ENCODE data around the gene GOSR1. TPM values are rescaled to one million over a fixed set of nuclear protein-coding genes. Genes with fewer than 3 reads are reported as not detected.
"Not testable (repeated sequence)": the region's sequence is repeated elsewhere in the genome, so short reads cannot be mapped to it uniquely, and the experiment has no call there.

Gene GOSR1
- total RNA-seq, 1 donor from 2014 or later, result 59.9 TPM

- no peak for ATAC-seq (ENCODE audit: low read depth)
- TF ChIP-seq CTCF (IDR thresholded peaks at IDR 0.05), result no peak
- H3K9me3 Mint-ChIP-seq, result no peaks in the 10 kb centered on the region
- intact Hi-C loops (cut with micrococcal nuclease), result no loop called here
- no peaks in the 10 kb centered on the region for H3K27me3 Mint-ChIP-seq
- no peaks in the 10 kb centered on the region for H3K4me1 Mint-ChIP-seq
- H3K4me3 Mint-ChIP-seq, result no peak overlapping the region
- DNase-seq, result no peak
- peaks cover 13% of the 10 kb centered on the region for H3K36me3 Mint-ChIP-seq (ENCODE audit: low read depth)
- POLR2A ChIA-PET, result no interaction called here
- no peak overlapping the region for H3K27ac Mint-ChIP-seq
- CTCF ChIA-PET, result no interaction called here
Measured at GRCh38 chr17:30443721-30444120, 33.5 kb upstream of the GOSR1 start.

- POLR2A ChIA-PET; intact Hi-C loops (cut with micrococcal nuclease); DNase-seq; H3K4me3 Mint-ChIP-seq; H3K9me3 Mint-ChIP-seq; H3K27ac Mint-ChIP-seq; H3K27me3 Mint-ChIP-seq; H3K4me1 Mint-ChIP-seq; CTCF ChIA-PET; ATAC-seq (ENCODE audit: low read depth): not testable (repeated sequence)
- peaks cover 18% of the 10 kb centered on the region for H3K36me3 Mint-ChIP-seq (ENCODE audit: low read depth)
Measured at GRCh38 chr17:30446640-30447039, 30.6 kb upstream of the GOSR1 start.

- Mint-ChIP-seq H3K9me3 (peaks cover 4% of the 10 kb centered on the region), H3K27ac (no peak overlapping the region), H3K36me3 (ENCODE audit: low read depth) (peaks cover 25% of the 10 kb centered on the region), H3K27me3 (no peaks in the 10 kb centered on the region), H3K4me1 (no peaks in the 10 kb centered on the region), H3K4me3 (no peak overlapping the region)
- ChIA-PET CTCF (no interaction called here), POLR2A (no interaction called here)
- no peak for TF ChIP-seq CTCF (IDR thresholded peaks at IDR 0.05)
- intact Hi-C loops (cut with micrococcal nuclease), result no loop called here
- ATAC-seq (ENCODE audit: low read depth), result no peak
- no peak for DNase-seq
Measured at GRCh38 chr17:30449480-30449879, 27.7 kb upstream of the GOSR1 start.

GRCh38 chr17:30450125-30451027 is 26.8 kb upstream of the GOSR1 start:
- H3K27me3 Mint-ChIP-seq, result no peaks in the 10 kb centered on the region
- H3K27ac Mint-ChIP-seq, result no peak overlapping the region
- no peak for TF ChIP-seq CTCF (IDR thresholded peaks at IDR 0.05)
- DNase-seq, result no peak
- ATAC-seq (ENCODE audit: low read depth), result no peak
- H3K4me1 Mint-ChIP-seq, result no peaks in the 10 kb centered on the region
- peaks cover 6% of the 10 kb centered on the region for H3K9me3 Mint-ChIP-seq
- H3K4me3 Mint-ChIP-seq, result no peak overlapping the region
- POLR2A ChIA-PET, result no interaction called here
- H3K36me3 Mint-ChIP-seq (ENCODE audit: low read depth), result peaks cover 28% of the 10 kb centered on the region
- intact Hi-C loops (cut with micrococcal nuclease), result no loop called here
- CTCF ChIA-PET, result no interaction called here

GRCh38 chr17:30454635-30455034 is 22.6 kb upstream of the GOSR1 start:
- TF ChIP-seq CTCF (IDR thresholded peaks at IDR 0.05), result no peak
- POLR2A ChIA-PET, result no interaction called here
- Mint-ChIP-seq H3K9me3 (peaks cover 6% of the 10 kb centered on the region), H3K4me3 (no peak overlapping the region), H3K27me3 (no peaks in the 10 kb centered on the region), H3K27ac (no peak overlapping the region), H3K36me3 (ENCODE audit: low read depth) (peaks cover 37% of the 10 kb centered on the region), H3K4me1 (no peaks in the 10 kb centered on the region)
- intact Hi-C loops (cut with micrococcal nuclease), result no loop called here
- DNase-seq, result no peak
- CTCF ChIA-PET, result no interaction called here
- ATAC-seq (ENCODE audit: low read depth), result no peak
